ENCODE measurements around the gene SURF1. TPM values are rescaled to one million over a fixed set of nuclear protein-coding genes. Genes with fewer than 3 reads are reported as not detected.

The SURF1 gene
- total RNA-seq, 1 experiment from 2014 or later: 71.7 TPM

GRCh38 chr9:133390713-133391112 lies 34.4 kb upstream of the SURF1 start:
- TF ChIP-seq EGR1 (IDR thresholded peaks at IDR 0.05; ENCODE audit: low read depth): no peak
- no peak for TF ChIP-seq MAX (IDR thresholded peaks at IDR 0.05)
- TF ChIP-seq REST (IDR thresholded peaks at IDR 0.05; ENCODE audit: low read depth): no peak
- no peak for TF ChIP-seq POLR2AphosphoS5 (IDR thresholded peaks at IDR 0.05; ENCODE audit: low read depth, low read length)
- no peak for TF ChIP-seq JUND (IDR thresholded peaks at IDR 0.05)
- no peak for TF ChIP-seq ZNF274 (IDR thresholded peaks at IDR 0.05; ENCODE audit: low read depth, low read length)
- TF ChIP-seq EZH2 (IDR thresholded peaks at IDR 0.05): no peak
- TF ChIP-seq POLR2A (IDR thresholded peaks at IDR 0.05; ENCODE audit: borderline replicate concordance, extremely low read depth, insufficient read depth, insufficient read length): no peak
- TF ChIP-seq ELF1 (IDR thresholded peaks at IDR 0.05; ENCODE audit: borderline replicate concordance, low read depth): no peak
- TF ChIP-seq TCF7L2 (IDR thresholded peaks at IDR 0.05; ENCODE audit: borderline replicate concordance, extremely low read depth, insufficient read depth, insufficient read length): no peak
- no peak for TF ChIP-seq YY1 (IDR thresholded peaks at IDR 0.05; ENCODE audit: extremely low read depth, insufficient replicate concordance, low read depth, low read length)
- no peak for TF ChIP-seq ATF3 (IDR thresholded peaks at IDR 0.05)
- Histone ChIP-seq H3K27me3 (ENCODE audit: insufficient read depth, low read length) (0 out of 2 replicates have a peak, but pooled peaks cover 2% of the 10 kb centered on the region), H3K4me3 (replicated peaks in 1 of 2; ENCODE audit: low read depth in 1 of 2, low read length in 2 of 2) (no peak overlapping the region), H3K9ac (ENCODE audit: low read length) (no peak overlapping the region), H3K27ac (ENCODE audit: low read depth, low read length) (no peak overlapping the region), H4K20me1 (ENCODE audit: insufficient read depth) (no peaks in the 10 kb centered on the region), H2AFZ (ENCODE audit: low read depth, low read length, poor library complexity, severe bottlenecking) (no peak overlapping the region), H3K4me2 (ENCODE audit: low read length) (no peak overlapping the region), H3K9me3 (ENCODE audit: control insufficient read depth in 1 of 2, insufficient read depth in 1 of 2, low read depth in 1 of 2, low read length in 2 of 2) (no peaks in the 10 kb centered on the region), H3K4me1 (ENCODE audit: control insufficient read depth in 1 of 2, insufficient read depth in 2 of 2, low read length in 2 of 2) (no peaks in the 10 kb centered on the region), H3K9me2 (ENCODE audit: insufficient read depth) (no peaks in the 10 kb centered on the region), H3K36me3 (ENCODE audit: control insufficient read depth in 1 of 2, insufficient read depth in 2 of 2, low read length in 2 of 2) (no peaks in the 10 kb centered on the region), H3K79me2 (ENCODE audit: insufficient read depth, low read length) (no peaks in the 10 kb centered on the region)
- no peak for DNase-seq (ENCODE audit: low read depth, low spot score)
- no TSS peak for BruUV-seq (replicated peaks)
- intact Hi-C loops (cut with micrococcal nuclease): no loop called here
- POLR2A ChIA-PET: no interaction called here
- RAD21 ChIA-PET (ENCODE audit: low non-redundant PET in 1 of 2, low total read pairs in 2 of 2, uncharacterized antibody in 2 of 2, unreplicated experiment in 2 of 2): no interaction called here
- no peak for ATAC-seq
- CTCF ChIA-PET: no interaction called here

All from HCT116 (cell line).